ENCODE measurements around the gene SECISBP2L. TPM values are rescaled to one million over a fixed set of nuclear protein-coding genes. Genes with fewer than 3 reads are reported as not detected.

The SECISBP2L gene
- total RNA-seq, 6 experiments from 2014 or later: 13.5 to 24.6 (median 19.5) TPM

DNA sequence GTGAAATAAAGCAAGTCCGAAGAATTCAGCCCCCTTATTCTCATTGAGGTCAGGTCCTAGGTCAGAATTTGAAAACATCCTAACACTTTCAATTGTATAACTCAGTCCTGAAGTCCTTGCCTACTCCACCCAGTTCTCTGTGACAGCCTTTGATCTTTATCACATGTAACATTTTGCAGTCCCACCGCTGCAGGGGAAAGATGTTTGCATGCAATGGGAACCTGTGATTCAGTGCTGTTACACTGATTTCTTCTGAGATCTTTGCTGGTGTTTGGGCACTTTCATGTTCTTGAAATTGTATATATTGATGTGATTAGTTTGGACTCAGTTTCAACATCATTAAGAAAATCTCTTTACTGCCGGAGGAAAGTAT is 18.0 kb upstream of the SECISBP2L start:
- Histone ChIP-seq H3K9me3 (no peaks in the 10 kb centered on the region), H3K4me1 (no peaks in the 10 kb centered on the region), H3K27me3 (no peaks in the 10 kb centered on the region), H3K27ac (no peak overlapping the region), H3K4me3 (no peak overlapping the region), H3K36me3 (no peaks in the 10 kb centered on the region)
- no peak for DNase-seq
- ATAC-seq: no peak
- intact Hi-C loops (cut with DNase I): no loop called here
- 49% methylated on average over 3 of the region's 3 CpGs for WGBS (ENCODE audit: insufficient coverage, low coverage, low lambda C conversion rate, missing lambda C conversion rate)
- TF ChIP-seq, protein P1, sequence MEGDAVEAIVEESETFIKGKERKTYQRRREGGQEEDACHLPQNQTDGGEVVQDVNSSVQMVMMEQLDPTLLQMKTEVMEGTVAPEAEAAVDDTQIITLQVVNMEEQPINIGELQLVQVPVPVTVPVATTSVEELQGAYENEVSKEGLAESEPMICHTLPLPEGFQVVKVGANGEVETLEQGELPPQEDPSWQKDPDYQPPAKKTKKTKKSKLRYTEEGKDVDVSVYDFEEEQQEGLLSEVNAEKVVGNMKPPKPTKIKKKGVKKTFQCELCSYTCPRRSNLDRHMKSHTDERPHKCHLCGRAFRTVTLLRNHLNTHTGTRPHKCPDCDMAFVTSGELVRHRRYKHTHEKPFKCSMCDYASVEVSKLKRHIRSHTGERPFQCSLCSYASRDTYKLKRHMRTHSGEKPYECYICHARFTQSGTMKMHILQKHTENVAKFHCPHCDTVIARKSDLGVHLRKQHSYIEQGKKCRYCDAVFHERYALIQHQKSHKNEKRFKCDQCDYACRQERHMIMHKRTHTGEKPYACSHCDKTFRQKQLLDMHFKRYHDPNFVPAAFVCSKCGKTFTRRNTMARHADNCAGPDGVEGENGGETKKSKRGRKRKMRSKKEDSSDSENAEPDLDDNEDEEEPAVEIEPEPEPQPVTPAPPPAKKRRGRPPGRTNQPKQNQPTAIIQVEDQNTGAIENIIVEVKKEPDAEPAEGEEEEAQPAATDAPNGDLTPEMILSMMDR (IDR thresholded peaks at IDR 0.05): no peak
- no peak for TF ChIP-seq POLR2A (IDR thresholded peaks at IDR 0.05)

DNA sequence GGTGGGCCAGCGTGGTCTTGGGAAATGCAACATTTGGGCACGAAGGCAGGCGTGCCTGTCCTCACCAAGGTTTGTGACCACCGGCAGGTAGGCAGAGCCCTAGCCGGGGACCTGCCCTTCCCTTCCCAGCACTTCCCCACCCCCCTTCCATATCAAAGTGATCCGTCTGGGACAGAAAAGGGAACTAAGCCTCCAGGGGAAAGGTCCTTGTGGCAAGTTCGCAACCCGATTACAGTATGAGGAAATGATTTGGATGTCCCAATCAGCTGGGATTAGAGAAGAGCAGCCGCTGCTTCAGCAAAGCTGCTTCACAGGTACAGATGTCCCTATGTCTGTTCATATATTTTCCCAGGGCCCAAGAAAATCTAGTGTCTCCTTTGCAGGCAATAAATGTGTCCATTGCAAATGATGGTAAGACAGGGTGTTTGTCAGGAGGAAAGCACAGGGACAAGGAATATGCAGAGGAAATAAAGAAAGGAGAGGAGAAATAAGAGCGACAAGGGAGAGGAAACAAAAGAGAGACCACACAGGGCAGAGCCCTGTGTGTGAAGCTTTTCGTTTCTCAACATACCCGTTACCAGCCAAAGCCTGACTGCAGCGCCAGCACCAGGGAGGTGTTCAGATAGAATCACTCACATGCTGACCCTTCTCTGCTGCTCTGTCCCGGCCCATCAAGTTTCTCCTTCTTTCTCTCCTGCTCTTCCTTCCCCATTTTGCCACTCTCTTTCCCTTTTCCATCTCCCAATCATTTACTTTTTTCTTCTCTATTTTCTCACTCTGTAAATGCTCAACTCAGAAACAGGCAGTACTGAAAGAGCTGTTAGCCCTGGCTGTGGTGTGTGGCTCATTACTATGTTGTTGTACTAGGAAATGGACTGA is 17.4 kb upstream of the SECISBP2L start:
- DNase-seq (no peak), ATAC-seq (peak in 1 of 4 donors; percentile 43)
- Histone ChIP-seq H3K4me1 (no peaks in the 10 kb centered on the region), H3K4me3 (no peak overlapping the region), H3K36me3 (no peaks in the 10 kb centered on the region), H3K9me3 (no peaks in the 10 kb centered on the region), H3K27me3 (no peaks in the 10 kb centered on the region), H3K27ac (no peak overlapping the region)
- no peak for TF ChIP-seq POLR2A (IDR thresholded peaks at IDR 0.05)
- TF ChIP-seq, protein P1 (IDR thresholded peaks at IDR 0.05): no peak
- intact Hi-C loops (cut with DNase I): no loop called here
- WGBS (ENCODE audit: insufficient coverage, low coverage, low lambda C conversion rate, missing lambda C conversion rate): 41% methylated on average over 11 of the region's 14 CpGs

DNA sequence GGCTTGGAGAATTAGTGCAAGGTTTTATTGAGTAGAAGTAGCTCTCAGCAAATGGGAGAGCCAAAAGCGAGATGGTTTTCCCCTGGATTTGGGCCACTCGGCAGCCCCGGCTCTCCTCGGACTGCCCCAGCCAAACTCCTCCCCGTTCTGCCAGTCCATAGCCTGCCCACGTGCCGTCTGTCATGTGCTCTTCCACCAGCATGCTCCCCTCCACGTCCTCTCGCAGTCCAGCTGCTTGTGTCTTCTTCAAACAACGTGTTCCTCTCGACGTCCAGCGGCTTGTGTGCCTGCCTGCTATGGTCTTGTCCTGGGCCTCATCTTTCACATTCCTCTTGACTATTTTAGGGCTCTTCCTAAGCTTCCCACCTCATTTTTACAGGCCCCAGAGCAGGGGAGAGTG is 16.7 kb upstream of the SECISBP2L start:
- Histone ChIP-seq H3K27ac (no peak overlapping the region), H3K9me3 (no peaks in the 10 kb centered on the region), H3K36me3 (no peaks in the 10 kb centered on the region), H3K27me3 (no peaks in the 10 kb centered on the region), H3K4me3 (no peak overlapping the region), H3K4me1 (no peaks in the 10 kb centered on the region)
- WGBS (ENCODE audit: insufficient coverage, low coverage, low lambda C conversion rate, missing lambda C conversion rate): 81% methylated on average over 6 of the region's 13 CpGs
- ATAC-seq (no peak), DNase-seq (no peak)
- intact Hi-C loops (cut with DNase I): no loop called here
- no peak for TF ChIP-seq POLR2A (IDR thresholded peaks at IDR 0.05)
- TF ChIP-seq, protein P1 (IDR thresholded peaks at IDR 0.05): no peak

DNA sequence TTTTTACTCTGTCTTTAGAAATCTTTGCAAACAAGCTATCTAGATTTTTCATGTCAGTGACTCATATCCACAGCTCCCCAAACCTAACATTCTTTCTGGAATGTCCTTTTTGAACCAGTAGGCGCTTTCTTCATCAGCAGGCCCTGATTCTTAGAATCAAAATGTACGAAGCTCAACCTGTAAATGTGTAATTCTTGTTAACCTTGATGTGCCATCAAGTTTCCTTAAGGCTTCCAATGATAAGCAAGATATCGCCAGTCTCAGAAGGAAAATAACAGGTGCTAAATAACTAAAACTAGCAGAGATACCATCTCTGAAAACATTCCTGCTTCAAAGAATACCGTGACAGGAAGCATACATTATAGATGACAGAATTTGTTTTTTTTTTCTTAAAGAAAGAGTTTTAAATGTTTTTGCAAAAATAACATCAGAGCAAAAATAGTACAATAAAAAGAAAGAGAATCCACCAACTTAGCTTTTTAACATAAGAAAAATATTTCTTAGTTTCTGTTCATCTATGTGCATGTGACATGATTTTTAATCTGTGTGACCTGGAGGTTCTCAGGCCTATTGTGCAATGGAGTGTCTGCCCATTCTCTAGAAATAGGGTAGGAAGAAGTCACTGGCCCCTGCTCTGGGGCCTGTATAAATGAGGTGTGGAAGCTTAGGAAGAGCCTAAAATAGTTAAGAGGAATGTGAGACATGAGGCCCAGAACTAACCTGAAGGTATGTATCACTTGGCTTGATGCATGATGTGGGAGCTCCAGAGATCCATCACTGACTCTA is 14.7 kb upstream of the SECISBP2L start:
- ATAC-seq: no peak
- 76% methylated on average over 4 of the region's 4 CpGs for WGBS (ENCODE audit: insufficient coverage, low coverage, low lambda C conversion rate, missing lambda C conversion rate)
- Histone ChIP-seq H3K9me3 (no peaks in the 10 kb centered on the region), H3K27me3 (no peaks in the 10 kb centered on the region), H3K4me3 (no peak overlapping the region), H3K4me1 (no peaks in the 10 kb centered on the region), H3K36me3 (no peaks in the 10 kb centered on the region), H3K27ac (no peak overlapping the region)
- intact Hi-C loops (cut with DNase I): no loop called here
- no peak for DNase-seq
- TF ChIP-seq, protein P1 (IDR thresholded peaks at IDR 0.05): no peak
- TF ChIP-seq POLR2A (IDR thresholded peaks at IDR 0.05): no peak

All from right lobe of liver (tissue), 6 donors.